ENCODE measurements around the gene C4orf51.
A peak's percentile ranks its signal among the peaks of the same experiment; 100 is the strongest.

The C4orf51 gene

GRCh38 chr4:145709843-145710242 lies 29.9 kb downstream of the C4orf51 start:
- peak; percentile 80 for DNase-seq (ENCODE audit: low read depth)

GRCh38 chr4:145716200-145716599 lies 36.3 kb downstream of the C4orf51 start:
- DNase-seq (ENCODE audit: low read depth): no peak

- no peak for DNase-seq (ENCODE audit: low read depth)
These were observed 36.8 kb downstream of the C4orf51 start for GRCh38 chr4:145716661-145717200.

GRCh38 chr4:145719752-145720624 lies 40.0 kb downstream of the C4orf51 start:
- DNase-seq (ENCODE audit: low read depth): no peak

GRCh38 chr4:145720656-145721055 lies 40.7 kb downstream of the C4orf51 start:
- DNase-seq (ENCODE audit: low read depth): no peak

GRCh38 chr4:145722561-145722960 lies 42.6 kb downstream of the C4orf51 start:
- DNase-seq (ENCODE audit: low read depth): no peak

GRCh38 chr4:145723336-145723735 lies 43.4 kb downstream of the C4orf51 start:
- no peak for DNase-seq (ENCODE audit: low read depth)

GRCh38 chr4:145730026-145730425 lies 50.1 kb downstream of the C4orf51 start:
- DNase-seq (ENCODE audit: low read depth): no peak

GRCh38 chr4:145731028-145731427 lies 51.1 kb downstream of the C4orf51 start:
- DNase-seq (ENCODE audit: low read depth): no peak

GRCh38 chr4:145732001-145732815 lies 52.3 kb downstream of the C4orf51 start:
- DNase-seq (ENCODE audit: low read depth): no peak

- peak; percentile 88 for DNase-seq (ENCODE audit: low read depth)
These were observed 53.2 kb downstream of the C4orf51 start for GRCh38 chr4:145732895-145733880.

GRCh38 chr4:145734031-145734430 lies 54.1 kb downstream of the C4orf51 start:
- DNase-seq (ENCODE audit: low read depth): no peak

- peak; percentile 96 for DNase-seq (ENCODE audit: low read depth)
These were observed 54.8 kb downstream of the C4orf51 start for GRCh38 chr4:145734576-145735346.

- peak; percentile 89 for DNase-seq (ENCODE audit: low read depth)
These were observed 55.4 kb downstream of the C4orf51 start for GRCh38 chr4:145735347-145735675.

GRCh38 chr4:145735827-145736226 lies 55.9 kb downstream of the C4orf51 start:
- DNase-seq (ENCODE audit: low read depth): no peak

GRCh38 chr4:145736241-145736831 lies 56.4 kb downstream of the C4orf51 start:
- DNase-seq (ENCODE audit: low read depth): peak; percentile 42

- DNase-seq (ENCODE audit: low read depth): no peak
These were observed 59.9 kb downstream of the C4orf51 start for GRCh38 chr4:145739845-145740244.

- DNase-seq (ENCODE audit: low read depth): no peak
These were observed 60.9 kb downstream of the C4orf51 start for GRCh38 chr4:145740806-145741205.

- no peak for DNase-seq (ENCODE audit: low read depth)
These were observed 63.7 kb downstream of the C4orf51 start for GRCh38 chr4:145743641-145744040.

- no peak for DNase-seq (ENCODE audit: low read depth)
These were observed 75.9 kb downstream of the C4orf51 start for GRCh38 chr4:145755802-145756201.
